GM23338 (cell line): ENCODE data around the gene NAPA. TPM values are rescaled to one million over a fixed set of nuclear protein-coding genes. Genes with fewer than 3 reads are reported as not detected.

Experiments
- ATAC-seq: fragments of 200-7000 bp; cut with Tn5 transposase; 3 replicates; pipeline ENCODE4 v1.9.1; 2020
- DNase-seq: peaks from one replicate; pipeline ENCODE4 v3.0.0-alpha.2; 2015; ENCODE audit warnings: low spot score
- H2AFZ ChIP-seq: fragments of 200-600 bp; sonication (generic); 2 replicates; pipeline ENCODE4 v1.8.0; 2016; ENCODE audit warnings: antibody characterized with exemption, mild to moderate bottlenecking, moderate library complexity
- H3F3A ChIP-seq: fragments of 200-600 bp; sonication (generic); replicated peaks from 2 replicates; pipeline ENCODE4 v1.8.0; 2017; ENCODE audit warnings: antibody characterized with exemption, mixed run types, low read depth
- H3K27ac ChIP-seq: fragments of 200-600 bp; sonication (generic); 2 replicates; pipeline ENCODE4 v1.6.1; 2016; ENCODE audit warnings: low read depth
- H3K27me3 ChIP-seq: fragments of 200-600 bp; sonication (generic); 2 replicates; pipeline ENCODE4 v1.8.0; 2016; ENCODE audit warnings: mild to moderate bottlenecking, mixed run types, moderate library complexity; ENCODE audit not compliant: insufficient read depth
- H3K36me3 ChIP-seq: fragments of 200-600 bp; sonication (generic); 2 replicates; pipeline ENCODE4 v1.8.0; 2016; ENCODE audit warnings: mild to moderate bottlenecking; ENCODE audit not compliant: insufficient read depth
- H3K4me1 ChIP-seq: fragments of 200-600 bp; sonication (generic); 2 replicates; pipeline ENCODE4 v1.8.0; 2016; ENCODE audit warnings: mild to moderate bottlenecking, moderate library complexity; ENCODE audit not compliant: insufficient read depth
- H3K4me2 ChIP-seq: fragments of 200-600 bp; sonication (generic); 2 replicates; pipeline ENCODE4 v1.7.1; 2017; ENCODE audit warnings: mixed run types
- H3K4me3 ChIP-seq: fragments of 200-600 bp; sonication (generic); 2 replicates; pipeline ENCODE4 v1.6.1; 2016; ENCODE audit warnings: mixed run types
- H3K79me2 ChIP-seq: fragments of 200-600 bp; sonication (generic); replicated peaks from 2 replicates; pipeline ENCODE4 v1.8.0; 2017; ENCODE audit warnings: mild to moderate bottlenecking; ENCODE audit not compliant: insufficient read depth
- H3K9me2 ChIP-seq: fragments of 200-600 bp; sonication (generic); 2 replicates; pipeline ENCODE4 v1.8.0; 2017; ENCODE audit not compliant: insufficient read depth
- H4K20me1 ChIP-seq: fragments of 200-600 bp; sonication (generic); replicated peaks from 2 replicates; pipeline ENCODE4 v1.8.0; 2017; ENCODE audit warnings: mild to moderate bottlenecking; ENCODE audit not compliant: insufficient read depth
- H3K27ac Mint-ChIP-seq: 2 replicates; pipeline ENCODE4 v1.8.0; 2020; ENCODE audit warnings: inconsistent platforms, mild to moderate bottlenecking, moderate library complexity, mixed read lengths
- H3K27me3 Mint-ChIP-seq: 3 replicates; pipeline ENCODE4 v1.8.0; 2022; ENCODE audit warnings: low read depth, mild to moderate bottlenecking, moderate library complexity, mixed read lengths, inconsistent platforms; ENCODE audit not compliant: insufficient read depth, poor library complexity
- H3K36me3 Mint-ChIP-seq: 3 replicates; pipeline ENCODE4 v1.8.0; 2021; ENCODE audit warnings: low read depth, mild to moderate bottlenecking, inconsistent platforms, moderate library complexity, mixed read lengths
- H3K4me1 Mint-ChIP-seq: 3 replicates; pipeline ENCODE4 v1.8.0; 2020; ENCODE audit warnings: mild to moderate bottlenecking, inconsistent platforms, mixed read lengths
- H3K4me3 Mint-ChIP-seq: 3 replicates; pipeline ENCODE4 v1.8.0; 2021; ENCODE audit warnings: moderate library complexity, mild to moderate bottlenecking, inconsistent platforms, mixed read lengths
- H3K9me3 Mint-ChIP-seq: 3 replicates; pipeline ENCODE4 v1.8.0; 2020; ENCODE audit warnings: moderate library complexity, mild to moderate bottlenecking, inconsistent platforms, mixed read lengths
- ETS1 ChIP-seq: IDR thresholded peaks from 2 replicates; pipeline ENCODE4 v1.6.1; 2016; ENCODE audit warnings: antibody characterized with exemption
- JUNB ChIP-seq: IDR thresholded peaks from one replicate; pipeline ENCODE4 v1.6.1; 2016; ENCODE audit warnings: antibody characterized with exemption; ENCODE audit not compliant: unreplicated experiment
- REST ChIP-seq: IDR thresholded peaks from one replicate; pipeline ENCODE4 v1.6.1; 2018; ENCODE audit warnings: antibody characterized with exemption; ENCODE audit not compliant: unreplicated experiment
- ZNF462 ChIP-seq: fragments of 250-450 bp; sonication (Bioruptor Pico); IDR thresholded peaks from 2 replicates; pipeline ENCODE4 v1.5.0; 2020; ENCODE audit warnings: mild to moderate bottlenecking, moderate library complexity
- polyA plus RNA-seq: library from polyadenylated mRNA; unstranded; fragments of >200 nt; fragmentation: Nextera tagmentation; extraction: Ambion mirVana; gene quantifications from 2 replicates; pipeline ENCODE4 v1.2.1, GENCODE V29; 2016
- total RNA-seq: library from RNA; depleted of rRNA; stranded (reverse); fragments of >200 nt; shearing (Covaris generic); gene quantifications from 2 replicates; pipeline ENCODE4 v1.2.3, GENCODE V29; 2014

Gene NAPA
- total and polyA plus RNA-seq, 2 experiments from 2014 or later, result 52.0 to 72.1 TPM

- ATAC-seq, result 0 out of 3 replicates have a peak, but pooled peaks have one; percentile 17
- Histone ChIP-seq H4K20me1 (no peaks in the 10 kb centered on the region), H3K4me3 (no peak overlapping the region), H3K9me2 (no peaks in the 10 kb centered on the region), H3K4me1 (no peaks in the 10 kb centered on the region; the same call in 1 of the 2 replicates), H3F3A (no peaks in the 10 kb centered on the region; the same call in 1 of the 2 replicates), H3K79me2 (no peaks in the 10 kb centered on the region), H2AFZ (peak overlapping the region; percentile 69), H3K4me2 (no peak overlapping the region), H3K36me3 (no peaks in the 10 kb centered on the region), H3K27ac (no peak overlapping the region), H3K27me3 (no peaks in the 10 kb centered on the region)
- peaks cover 10% of the 10 kb centered on the region for H3K27me3 Mint-ChIP-seq
- H3K4me1 Mint-ChIP-seq, result peaks cover 6% of the 10 kb centered on the region; the same call in 2 of the 3 replicates
- H3K27ac Mint-ChIP-seq, result no peak overlapping the region
- H3K9me3 Mint-ChIP-seq, result no peaks in the 10 kb centered on the region
- no peak for DNase-seq
- no peak overlapping the region for H3K4me3 Mint-ChIP-seq
- no peaks in the 10 kb centered on the region for H3K36me3 Mint-ChIP-seq
- TF ChIP-seq ETS1 (no peak), JUNB (no peak), REST (no peak), ZNF462 (CRISPR knock-in tag) (no peak)
Measured at GRCh38 chr19:47523473-47523872, 8.6 kb upstream of the NAPA start.
